NB4 (cell line): Measurements from ENCODE around the gene CGRRF1.

Experiments used
- POLR2A ChIP-seq: IDR thresholded peaks from 2 replicates; pipeline ENCODE4 v1.6.1; 2011; ENCODE audit warnings: mild to moderate bottlenecking; ENCODE audit not compliant: insufficient read length; ENCODE audit errors: extremely low read depth
- TF ChIP-seq, protein P1 (sequence below): IDR thresholded peaks from one replicate; pipeline ENCODE4 v1.5.1; 2012; ENCODE audit warnings: low read depth, low read length

DNA sequence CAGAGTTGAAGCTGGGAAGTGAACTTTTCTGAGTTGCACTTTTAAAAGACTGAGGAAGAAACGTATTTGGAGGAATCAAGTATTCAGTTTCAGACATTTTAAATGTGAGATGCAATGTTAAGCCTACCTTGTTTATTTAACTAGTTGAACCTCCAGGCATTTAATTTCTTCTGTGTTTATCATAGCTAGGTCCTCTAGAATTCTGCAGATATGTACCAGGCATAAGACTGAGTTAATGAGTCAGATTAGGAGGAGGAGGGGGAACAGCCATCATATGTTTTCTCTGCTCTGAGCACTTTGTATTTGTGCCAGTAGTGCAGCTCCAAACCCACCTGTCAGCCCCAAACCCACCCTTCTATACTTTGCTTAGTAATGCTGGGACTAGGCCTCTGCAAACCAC is 40.8 kb downstream of the CGRRF1 start:
- TF ChIP-seq, protein P1, sequence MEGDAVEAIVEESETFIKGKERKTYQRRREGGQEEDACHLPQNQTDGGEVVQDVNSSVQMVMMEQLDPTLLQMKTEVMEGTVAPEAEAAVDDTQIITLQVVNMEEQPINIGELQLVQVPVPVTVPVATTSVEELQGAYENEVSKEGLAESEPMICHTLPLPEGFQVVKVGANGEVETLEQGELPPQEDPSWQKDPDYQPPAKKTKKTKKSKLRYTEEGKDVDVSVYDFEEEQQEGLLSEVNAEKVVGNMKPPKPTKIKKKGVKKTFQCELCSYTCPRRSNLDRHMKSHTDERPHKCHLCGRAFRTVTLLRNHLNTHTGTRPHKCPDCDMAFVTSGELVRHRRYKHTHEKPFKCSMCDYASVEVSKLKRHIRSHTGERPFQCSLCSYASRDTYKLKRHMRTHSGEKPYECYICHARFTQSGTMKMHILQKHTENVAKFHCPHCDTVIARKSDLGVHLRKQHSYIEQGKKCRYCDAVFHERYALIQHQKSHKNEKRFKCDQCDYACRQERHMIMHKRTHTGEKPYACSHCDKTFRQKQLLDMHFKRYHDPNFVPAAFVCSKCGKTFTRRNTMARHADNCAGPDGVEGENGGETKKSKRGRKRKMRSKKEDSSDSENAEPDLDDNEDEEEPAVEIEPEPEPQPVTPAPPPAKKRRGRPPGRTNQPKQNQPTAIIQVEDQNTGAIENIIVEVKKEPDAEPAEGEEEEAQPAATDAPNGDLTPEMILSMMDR = no peak
- TF ChIP-seq POLR2A = no peak
